ENCODE measurements around the gene ABHD18. TPM values are rescaled to one million over a fixed set of nuclear protein-coding genes. Genes with fewer than 3 reads are reported as not detected.
"Not testable (repeated sequence)": the region's sequence is repeated elsewhere in the genome, so short reads cannot be mapped to it uniquely, and the experiment has no call there.

The ABHD18 gene
- total RNA-seq, 4 donors from 2014 or later: 3.9 to 7.8 (median 5.8) TPM

DNA sequence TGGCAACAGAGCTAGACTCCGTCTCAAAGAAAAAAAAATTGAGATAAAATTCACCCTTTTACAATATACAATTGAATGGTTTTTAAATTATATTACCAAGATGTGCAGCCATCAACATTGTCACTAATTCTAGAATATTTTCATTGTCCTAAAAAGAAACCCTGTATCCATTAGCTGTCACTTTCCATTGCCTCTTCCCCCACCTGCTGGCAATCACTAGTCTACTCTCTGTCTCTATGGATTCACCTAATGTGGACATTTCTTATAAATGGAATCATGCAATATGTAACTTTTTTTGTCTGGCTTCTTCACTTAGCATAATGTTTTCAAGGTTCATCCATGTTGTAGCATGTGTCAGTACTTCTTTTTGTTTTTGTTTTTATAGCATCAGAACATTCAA lies 20.8 kb downstream of the ABHD18 start:
- no peaks in the 10 kb centered on the region for H3K9me3 ChIP-seq
- DNase-seq (no peak), ATAC-seq (no peak)
- peaks cover 8 to 10% of the 10 kb centered on the region in 2 donors for H3K4me1 ChIP-seq
- no peaks in the 10 kb centered on the region for H3K27me3 ChIP-seq
- no peak overlapping the region for H3K27ac ChIP-seq
- H3K4me3 ChIP-seq: no peak overlapping the region
- in situ Hi-C loops (cut with MboI; ENCODE audit: low sequenced_read_pairs in 4 of 4): no loop called here
- intact Hi-C loops (cut with DNase I; ENCODE audit: low total_unique reads): no loop called here
- peaks cover 0 to 22% of the 10 kb centered on the region in 2 donors for H3K36me3 ChIP-seq
- TF ChIP-seq POLR2A (IDR thresholded peaks at IDR 0.05): no peak
- TF ChIP-seq, protein P1, sequence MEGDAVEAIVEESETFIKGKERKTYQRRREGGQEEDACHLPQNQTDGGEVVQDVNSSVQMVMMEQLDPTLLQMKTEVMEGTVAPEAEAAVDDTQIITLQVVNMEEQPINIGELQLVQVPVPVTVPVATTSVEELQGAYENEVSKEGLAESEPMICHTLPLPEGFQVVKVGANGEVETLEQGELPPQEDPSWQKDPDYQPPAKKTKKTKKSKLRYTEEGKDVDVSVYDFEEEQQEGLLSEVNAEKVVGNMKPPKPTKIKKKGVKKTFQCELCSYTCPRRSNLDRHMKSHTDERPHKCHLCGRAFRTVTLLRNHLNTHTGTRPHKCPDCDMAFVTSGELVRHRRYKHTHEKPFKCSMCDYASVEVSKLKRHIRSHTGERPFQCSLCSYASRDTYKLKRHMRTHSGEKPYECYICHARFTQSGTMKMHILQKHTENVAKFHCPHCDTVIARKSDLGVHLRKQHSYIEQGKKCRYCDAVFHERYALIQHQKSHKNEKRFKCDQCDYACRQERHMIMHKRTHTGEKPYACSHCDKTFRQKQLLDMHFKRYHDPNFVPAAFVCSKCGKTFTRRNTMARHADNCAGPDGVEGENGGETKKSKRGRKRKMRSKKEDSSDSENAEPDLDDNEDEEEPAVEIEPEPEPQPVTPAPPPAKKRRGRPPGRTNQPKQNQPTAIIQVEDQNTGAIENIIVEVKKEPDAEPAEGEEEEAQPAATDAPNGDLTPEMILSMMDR (IDR thresholded peaks at IDR 0.05 in 4 of 5, conservative IDR thresholded peaks at IDR 0.05 in 1 of 5): no peak

DNA sequence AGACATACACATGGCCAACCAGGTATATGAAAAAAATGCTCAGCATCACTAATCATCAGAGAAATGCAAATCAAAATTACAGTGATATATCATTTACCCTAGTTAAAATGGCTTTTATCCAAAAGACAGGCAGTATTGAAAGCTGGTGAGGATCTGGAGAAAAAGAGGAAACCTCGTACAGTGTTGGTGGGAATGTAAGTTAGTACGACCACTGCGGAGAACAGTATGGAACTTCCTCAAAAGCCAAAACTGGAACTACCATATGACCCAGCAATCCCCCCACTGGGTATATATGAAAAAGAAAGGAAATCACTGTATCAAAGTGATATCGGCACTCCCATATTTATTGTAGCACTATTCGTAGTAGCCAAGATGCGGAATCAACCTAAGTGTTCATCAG lies 23.4 kb downstream of the ABHD18 start:
- TF ChIP-seq POLR2A (IDR thresholded peaks at IDR 0.05): no peak
- TF ChIP-seq, protein P1 (IDR thresholded peaks at IDR 0.05 in 4 of 5, conservative IDR thresholded peaks at IDR 0.05 in 1 of 5): no peak
- in situ Hi-C loops (cut with MboI; ENCODE audit: low sequenced_read_pairs in 4 of 4) (no loop called here), intact Hi-C loops (cut with DNase I; ENCODE audit: low total_unique reads) (no loop called here)
- H3K4me1 ChIP-seq: no peaks in the 10 kb centered on the region
- DNase-seq: no peak
- H3K27ac ChIP-seq: no peak overlapping the region
- no peaks in the 10 kb centered on the region for H3K27me3 ChIP-seq
- ATAC-seq: no peak
- no peaks in the 10 kb centered on the region for H3K9me3 ChIP-seq
- H3K36me3 ChIP-seq: peaks cover 0 to 22% of the 10 kb centered on the region in 2 donors
- no peak overlapping the region for H3K4me3 ChIP-seq

DNA sequence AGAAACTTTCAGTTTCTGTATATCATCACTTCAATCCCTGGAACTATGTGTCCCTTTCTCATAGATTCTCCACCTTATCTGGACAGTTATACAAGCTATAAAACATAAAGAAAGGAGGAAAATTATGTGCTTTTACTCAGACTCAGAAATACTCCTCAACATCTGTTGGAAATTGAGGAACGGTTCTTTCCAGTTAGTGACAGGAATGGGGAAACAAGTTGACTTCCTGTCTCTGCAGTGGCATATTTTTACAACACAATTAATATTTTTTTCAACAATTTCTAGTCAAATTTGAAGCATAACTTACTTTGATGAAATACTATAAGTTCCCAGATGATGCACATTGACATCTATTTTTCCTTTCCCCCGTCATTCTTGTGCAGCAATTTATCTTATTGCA lies 27.9 kb downstream of the ABHD18 start:
- Histone ChIP-seq H3K9me3 (no peaks in the 10 kb centered on the region), H3K36me3 (peaks cover 0 to 10% of the 10 kb centered on the region in 2 donors), H3K4me1 (no peaks in the 10 kb centered on the region), H3K27ac (no peak overlapping the region), H3K27me3 (no peaks in the 10 kb centered on the region), H3K4me3 (no peak overlapping the region)
- in situ Hi-C loops (cut with MboI; ENCODE audit: low sequenced_read_pairs in 4 of 4) (no loop called here), intact Hi-C loops (cut with DNase I; ENCODE audit: low total_unique reads) (no loop called here)
- no peak for TF ChIP-seq POLR2A (IDR thresholded peaks at IDR 0.05)
- TF ChIP-seq, protein P1 (IDR thresholded peaks at IDR 0.05 in 4 of 5, conservative IDR thresholded peaks at IDR 0.05 in 1 of 5): no peak
- ATAC-seq (no peak), DNase-seq (no peak)

DNA sequence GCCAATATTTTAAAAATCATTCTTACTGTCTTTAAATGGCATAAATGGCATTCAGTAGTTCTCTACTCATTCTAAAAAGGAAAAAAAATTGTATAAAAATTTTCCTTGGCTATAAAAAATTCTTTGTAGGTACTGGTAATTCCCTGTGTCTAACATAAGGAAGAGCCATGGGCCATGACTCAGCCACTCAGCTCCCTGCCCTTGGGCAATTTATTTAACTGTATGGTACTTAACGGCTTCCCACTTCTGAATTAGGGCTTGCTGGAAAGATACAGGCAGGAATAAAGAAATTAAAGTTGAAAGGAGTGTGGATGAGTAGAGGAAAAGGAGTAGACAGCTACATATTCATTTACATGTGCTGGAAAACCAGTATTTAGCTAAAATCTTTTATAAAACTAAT lies 30.6 kb downstream of the ABHD18 start:
- Histone ChIP-seq H3K27me3 (no peaks in the 10 kb centered on the region), H3K4me1 (no peaks in the 10 kb centered on the region), H3K4me3 (no peak overlapping the region), H3K27ac (no peak overlapping the region), H3K9me3 (no peaks in the 10 kb centered on the region), H3K36me3 (peaks cover 0 to 12% of the 10 kb centered on the region in 2 donors)
- no peak for TF ChIP-seq POLR2A (IDR thresholded peaks at IDR 0.05)
- TF ChIP-seq, protein P1 (IDR thresholded peaks at IDR 0.05 in 4 of 5, conservative IDR thresholded peaks at IDR 0.05 in 1 of 5): no peak
- in situ Hi-C loops (cut with MboI; ENCODE audit: low sequenced_read_pairs in 4 of 4): no loop called here
- intact Hi-C loops (cut with DNase I; ENCODE audit: low total_unique reads): no loop called here
- ATAC-seq: no peak
- DNase-seq: no peak

DNA sequence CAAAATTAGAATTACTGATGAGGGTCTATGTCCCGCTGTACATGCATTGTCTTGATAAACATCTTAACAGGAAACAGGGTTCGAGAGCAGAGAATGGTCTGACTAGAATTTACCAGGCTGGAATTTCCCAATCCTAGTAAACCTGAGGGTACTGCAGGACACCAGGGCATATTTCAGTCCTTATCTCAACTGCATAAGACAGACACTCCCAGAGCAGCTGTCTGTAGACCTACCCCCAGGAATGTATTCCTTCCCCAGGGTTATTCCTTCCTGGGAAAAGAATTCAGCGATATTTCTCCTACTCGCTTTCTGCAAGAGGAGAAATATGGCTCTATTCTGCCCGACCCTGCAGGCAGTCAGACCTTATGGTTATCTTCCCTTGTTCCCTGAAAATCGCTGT lies 31.3 kb downstream of the ABHD18 start:
- H3K27ac ChIP-seq; H3K4me3 ChIP-seq; H3K4me1 ChIP-seq; DNase-seq; intact Hi-C loops (cut with DNase I; ENCODE audit: low total_unique reads); ATAC-seq; H3K27me3 ChIP-seq; H3K9me3 ChIP-seq; in situ Hi-C loops (cut with MboI; ENCODE audit: low sequenced_read_pairs in 4 of 4): not testable (repeated sequence)
- H3K36me3 ChIP-seq: peaks cover 0 to 12% of the 10 kb centered on the region in 2 donors
